GM21381 (cell line): Measurements from ENCODE around the gene FRMD4A.
"Not testable (repeated sequence)": the region's sequence is repeated elsewhere in the genome, so short reads cannot be mapped to it uniquely, and the experiment has no call there.

Source experiments
- ATAC-seq: cut with Tn5 transposase; IDR thresholded peaks from one replicate; pipeline ENCODE4 v1.9.1; 2021; ENCODE audit warnings: mild to moderate bottlenecking, moderate library complexity; ENCODE audit not compliant: unreplicated experiment

The FRMD4A gene

DNA sequence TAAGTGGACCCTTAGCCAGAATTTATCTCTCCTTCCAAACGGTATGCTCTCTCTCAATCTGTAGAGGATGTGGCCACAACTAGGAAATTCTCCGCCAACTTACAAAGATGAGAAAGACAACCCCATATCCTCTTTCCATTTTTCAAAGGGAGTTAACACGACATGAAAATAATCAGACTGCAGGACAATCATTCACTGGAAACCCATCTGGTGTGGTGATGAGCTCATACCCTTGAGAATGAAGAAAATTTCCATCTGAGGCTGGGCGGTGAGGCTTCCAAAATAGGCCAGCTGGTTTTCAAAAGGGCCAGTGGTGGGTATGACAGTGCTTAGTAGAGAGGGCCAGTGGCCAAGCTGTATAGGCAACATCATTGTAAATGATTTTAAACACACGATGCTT, 369.6 kb downstream of the FRMD4A start:
- ATAC-seq = no peak

DNA sequence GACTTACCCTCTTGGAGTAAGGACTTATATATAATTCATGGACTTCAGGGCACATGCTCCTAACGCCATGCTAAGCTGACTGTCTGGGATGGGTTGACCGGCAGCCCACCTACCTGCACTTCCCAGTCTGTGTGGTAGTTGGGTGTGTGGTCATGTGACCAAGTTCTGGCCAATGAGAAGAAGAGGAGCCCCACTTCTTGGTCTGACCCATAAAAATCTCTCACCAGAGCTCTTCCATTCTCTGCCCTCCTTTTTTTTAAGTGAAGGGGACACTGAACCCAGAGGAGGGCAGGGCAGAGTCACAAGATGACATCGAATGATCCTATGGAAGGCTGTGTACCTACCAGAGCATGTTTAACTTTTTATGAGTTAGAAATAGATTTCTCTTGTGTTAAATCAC, 370.1 kb downstream of the FRMD4A start:
- ATAC-seq = no peak

DNA sequence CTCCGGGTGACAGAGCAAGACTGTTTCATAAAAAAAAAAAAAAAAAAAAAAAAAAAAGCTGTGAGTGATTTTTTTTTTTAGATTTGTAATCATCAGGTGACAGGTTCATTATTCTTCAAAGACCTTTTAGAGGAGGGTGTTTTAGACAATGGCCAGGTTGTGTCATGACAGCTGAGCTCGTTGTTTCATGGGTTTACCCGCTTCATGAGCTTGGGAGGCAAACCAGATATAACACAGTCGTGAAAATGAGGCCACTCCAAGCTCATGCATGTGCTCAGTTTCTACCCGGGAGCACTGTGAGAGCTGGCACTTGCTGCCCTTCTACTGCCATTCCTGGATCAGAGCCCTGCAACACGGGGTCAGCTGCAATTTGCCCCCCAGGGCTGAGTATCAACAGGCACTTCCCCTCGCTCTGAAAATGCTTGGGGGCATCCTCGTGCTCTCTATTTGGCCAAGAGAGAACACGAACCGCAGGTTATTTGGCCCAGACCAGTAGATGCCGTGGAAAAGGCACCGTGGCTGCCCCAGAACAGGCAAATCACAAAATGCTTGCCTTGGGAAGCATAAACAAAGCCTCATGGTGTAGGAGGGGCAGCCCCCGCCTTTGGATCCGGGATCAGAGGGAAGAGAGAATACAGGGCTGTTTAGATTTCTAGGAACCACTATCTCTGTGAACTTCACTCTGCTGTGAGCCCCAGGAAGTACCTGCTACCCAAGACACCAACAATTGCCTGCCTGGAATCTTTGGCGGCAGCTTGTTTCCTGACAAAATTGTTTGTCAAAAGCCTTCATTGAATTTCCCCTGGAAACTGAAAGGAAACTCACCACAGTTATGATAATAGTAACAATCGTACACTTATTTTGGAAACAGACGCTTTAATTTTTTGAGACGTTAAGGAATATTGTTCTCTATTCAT, 371.0 kb downstream of the FRMD4A start:
- no peak for ATAC-seq

DNA sequence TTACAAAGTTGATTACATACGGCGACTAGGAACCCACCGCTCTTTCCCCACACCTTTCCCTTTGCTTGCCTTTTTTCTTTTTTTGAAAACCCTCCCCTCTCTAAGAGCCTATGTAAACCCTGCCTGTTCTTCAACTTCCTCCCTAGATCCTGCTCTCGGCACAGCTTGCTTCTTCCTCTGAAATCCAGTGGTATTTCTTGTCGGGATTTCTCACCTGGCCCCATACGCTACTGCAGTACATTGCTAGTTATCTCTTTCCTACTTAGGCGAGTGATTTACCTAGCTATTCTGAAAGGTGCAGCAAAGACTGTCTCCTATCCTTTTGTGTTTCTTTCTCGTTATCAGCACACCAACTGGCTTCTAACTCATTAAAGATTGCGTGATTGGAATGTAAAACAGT, 372.9 kb downstream of the FRMD4A start:
- no peak for ATAC-seq

DNA sequence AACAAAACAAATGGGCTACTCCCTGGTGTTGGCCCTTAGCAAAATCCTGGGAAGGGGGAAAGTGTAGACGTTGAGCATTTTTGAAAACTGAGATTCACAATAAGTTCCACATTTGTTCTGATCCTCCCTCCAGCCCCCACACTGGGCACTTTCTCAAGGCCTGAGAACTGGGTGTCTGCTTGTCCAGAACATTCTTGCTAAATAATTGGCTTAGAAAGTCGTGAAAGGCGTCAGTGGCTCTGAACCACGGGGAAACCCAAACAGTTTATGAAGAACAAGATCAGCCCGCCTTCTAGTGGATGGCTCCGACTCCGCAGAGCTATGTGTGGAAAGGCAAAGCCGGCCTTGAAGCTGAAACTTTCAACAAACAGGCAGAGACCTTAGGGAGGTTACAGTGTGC, 373.9 kb downstream of the FRMD4A start:
- ATAC-seq = no peak

DNA sequence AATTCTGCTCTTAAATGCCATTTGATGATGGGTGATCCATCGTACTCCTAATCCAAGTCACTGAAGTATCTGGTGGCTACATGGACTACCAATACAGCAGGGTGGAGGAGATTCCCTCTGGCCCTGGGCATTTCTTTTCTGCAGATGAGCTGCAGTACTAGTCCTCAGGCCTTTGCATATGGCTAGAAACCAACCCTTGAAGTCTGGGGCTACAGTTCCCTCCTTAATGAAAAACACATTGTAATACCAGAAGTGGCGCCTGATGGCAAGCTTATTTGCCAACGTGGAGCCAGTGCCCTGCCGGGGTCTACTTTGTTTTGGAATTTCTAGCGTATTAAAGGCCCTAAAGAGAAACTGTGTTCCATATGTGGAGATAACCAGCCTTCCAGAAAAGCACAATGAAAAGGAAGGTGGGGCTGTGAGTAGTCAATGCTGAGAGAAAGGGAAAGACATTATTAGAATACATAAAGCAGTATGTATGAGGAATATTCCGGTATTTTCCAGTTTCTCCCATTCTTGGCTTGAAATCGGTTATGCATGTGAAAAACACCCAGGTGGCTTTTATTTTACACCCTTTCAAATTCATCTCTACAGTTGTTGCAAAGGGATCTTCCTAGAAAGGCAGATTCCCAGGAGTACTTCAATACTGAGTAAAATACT, 375.2 kb downstream of the FRMD4A start:
- ATAC-seq = no peak

DNA sequence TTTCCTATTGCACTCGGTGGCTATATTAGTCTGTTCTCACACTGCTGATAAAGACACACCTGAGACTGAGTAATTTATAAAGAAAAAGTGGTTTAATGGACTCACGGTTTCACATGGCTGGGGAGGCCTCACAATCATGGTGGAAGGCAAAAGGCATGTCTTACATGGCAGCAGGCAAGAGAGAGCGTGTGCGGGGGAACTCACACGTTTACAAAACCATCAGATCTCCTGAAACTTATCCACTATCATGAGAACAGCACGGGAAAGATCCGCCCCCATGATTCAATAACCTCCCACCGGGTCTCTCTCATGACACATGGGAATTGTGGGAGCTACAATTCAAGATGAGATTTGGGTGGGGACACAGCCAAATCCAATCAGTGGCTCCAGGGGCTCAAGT, 376.5 kb downstream of the FRMD4A start:
- not testable (repeated sequence) for ATAC-seq

DNA sequence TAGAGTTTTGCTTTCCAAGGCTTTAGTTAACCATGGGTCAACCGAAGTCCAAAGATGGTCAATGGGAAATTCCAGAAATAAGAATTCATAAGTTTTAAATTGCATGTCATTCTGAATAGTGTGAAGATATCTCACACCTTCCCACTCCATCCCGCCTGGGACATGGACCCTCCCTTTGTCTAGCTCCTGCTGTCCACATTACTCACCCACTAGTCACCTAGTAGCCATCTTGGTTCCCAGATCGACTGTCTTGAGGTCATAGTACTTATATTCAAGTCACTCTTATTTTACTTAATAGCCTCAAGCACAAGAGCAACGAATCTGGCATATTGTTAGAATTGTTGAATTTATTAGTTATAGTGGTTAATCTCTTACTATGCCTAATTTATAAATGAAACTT, 377.4 kb downstream of the FRMD4A start:
- no peak for ATAC-seq

DNA sequence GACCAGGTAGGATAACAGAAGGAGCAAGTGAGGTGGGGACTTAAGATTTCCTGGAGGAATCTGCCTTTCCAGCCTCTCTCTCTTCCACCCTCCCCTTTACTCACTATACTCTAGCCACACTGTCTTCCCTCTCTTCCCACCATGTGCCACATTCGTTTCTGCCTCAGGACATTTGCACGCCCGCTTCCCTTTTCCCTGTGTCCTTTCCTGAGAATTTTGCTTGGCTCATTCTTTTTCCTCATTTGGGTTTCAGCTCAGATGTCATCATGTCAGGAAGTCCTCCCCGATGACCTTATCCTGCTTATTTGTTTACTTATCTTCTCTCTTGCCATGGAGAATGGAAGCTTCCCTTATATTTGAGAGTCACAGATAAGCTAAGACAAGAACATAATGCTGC, 380.2 kb downstream of the FRMD4A start:
- ATAC-seq = no peak

DNA sequence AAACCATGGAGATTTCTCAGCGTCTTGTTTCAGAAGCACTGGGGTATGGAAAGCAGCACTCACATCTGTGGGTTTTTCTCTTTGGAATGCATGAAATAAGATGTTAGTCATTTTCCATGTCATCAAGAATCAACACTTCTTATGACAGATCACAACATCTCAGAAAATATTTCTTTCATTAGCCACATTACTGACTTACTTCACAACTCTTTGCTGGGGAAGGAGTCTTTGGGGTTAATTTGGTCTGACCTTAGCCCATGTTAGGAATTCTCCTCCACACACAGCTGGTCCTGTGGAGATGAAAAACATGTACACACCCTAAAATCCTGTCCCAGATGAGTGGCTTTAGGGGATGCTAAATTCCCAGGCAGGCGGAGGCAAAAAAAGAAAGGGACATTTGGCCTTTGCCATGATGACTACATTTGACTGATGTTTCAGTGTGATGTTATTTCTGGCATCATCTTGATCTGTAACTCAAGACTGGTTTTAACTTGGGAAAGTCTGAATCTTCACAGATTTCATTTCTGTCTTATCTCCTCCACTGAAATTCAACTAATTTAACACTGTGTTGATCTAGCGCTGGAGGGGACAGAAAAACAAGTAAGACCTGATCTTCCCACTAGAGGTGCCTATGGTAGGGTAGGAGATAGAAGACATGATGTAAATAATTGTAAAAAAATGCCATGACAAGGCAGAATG, 380.7 kb downstream of the FRMD4A start:
- ATAC-seq = no peak

DNA sequence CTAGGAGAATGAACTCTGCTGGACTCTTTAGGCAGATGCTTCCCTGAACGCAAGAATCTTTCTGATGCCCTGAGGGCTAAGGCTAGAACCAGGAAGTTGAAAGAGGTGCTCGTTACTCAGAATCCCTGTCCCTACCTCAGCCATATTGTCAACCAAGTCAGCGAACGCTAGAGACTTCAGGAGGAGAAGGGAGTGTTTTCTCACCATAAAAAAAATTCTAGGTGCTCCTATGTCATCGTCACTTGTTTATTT, 384.6 kb downstream of the FRMD4A start:
- ATAC-seq = no peak

DNA sequence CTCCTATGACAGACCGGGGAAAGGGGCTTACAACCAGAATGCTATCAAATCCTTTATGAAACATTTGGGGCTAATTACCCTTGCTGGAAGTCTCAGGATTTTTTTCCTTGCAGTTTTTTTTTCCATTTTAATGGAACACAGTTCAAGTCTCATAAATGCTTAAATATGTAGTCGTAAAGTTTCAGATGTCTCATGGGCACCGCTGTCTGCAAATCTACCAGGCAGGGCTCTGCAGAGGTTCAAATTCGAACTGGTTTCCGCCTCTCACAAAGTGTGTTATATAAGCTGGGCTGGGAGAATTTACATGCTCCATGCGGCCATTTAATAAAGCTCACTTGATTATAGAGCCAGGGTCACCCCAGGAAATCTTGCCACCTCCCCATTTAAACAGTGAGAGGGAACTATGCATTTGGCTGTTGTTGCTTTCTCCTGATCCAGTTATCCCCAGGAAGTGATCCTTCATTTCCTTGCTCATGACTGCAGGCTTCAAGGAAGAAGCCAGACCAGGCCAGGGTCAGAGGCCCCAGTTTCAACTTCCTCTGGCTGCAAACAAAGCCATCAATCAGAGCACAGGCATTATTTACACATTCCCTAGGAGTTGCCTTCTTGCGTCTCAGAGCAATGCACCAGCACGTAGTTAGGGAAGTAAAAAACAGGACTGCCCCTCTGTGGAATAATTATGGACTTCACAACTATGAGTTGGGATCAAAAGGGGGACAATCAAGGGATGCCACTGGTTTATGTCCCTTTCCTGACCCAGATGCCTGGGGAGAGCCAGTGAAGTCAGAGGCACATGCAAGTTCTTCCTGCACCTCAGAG, 385.1 kb downstream of the FRMD4A start:
- no peak for ATAC-seq

DNA sequence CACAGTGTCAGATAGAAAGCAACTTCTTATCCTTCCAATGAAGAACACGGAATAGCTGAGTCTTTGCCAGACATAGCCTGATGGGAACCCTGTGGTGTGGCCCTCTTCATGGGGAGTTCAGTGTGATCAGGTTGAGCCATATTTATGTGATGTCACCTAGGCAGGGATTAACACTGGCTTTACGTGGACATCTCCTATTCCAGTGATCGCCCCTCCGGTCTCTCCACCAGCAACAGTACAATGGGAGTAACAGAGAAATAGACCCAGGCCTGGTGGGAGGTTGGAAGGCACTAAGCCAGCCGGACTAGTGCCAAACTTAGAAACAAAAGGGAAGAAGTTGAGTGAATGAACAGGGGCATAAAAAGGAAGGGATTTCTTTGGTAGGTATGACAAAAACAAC, 385.9 kb downstream of the FRMD4A start:
- no peak for ATAC-seq

DNA sequence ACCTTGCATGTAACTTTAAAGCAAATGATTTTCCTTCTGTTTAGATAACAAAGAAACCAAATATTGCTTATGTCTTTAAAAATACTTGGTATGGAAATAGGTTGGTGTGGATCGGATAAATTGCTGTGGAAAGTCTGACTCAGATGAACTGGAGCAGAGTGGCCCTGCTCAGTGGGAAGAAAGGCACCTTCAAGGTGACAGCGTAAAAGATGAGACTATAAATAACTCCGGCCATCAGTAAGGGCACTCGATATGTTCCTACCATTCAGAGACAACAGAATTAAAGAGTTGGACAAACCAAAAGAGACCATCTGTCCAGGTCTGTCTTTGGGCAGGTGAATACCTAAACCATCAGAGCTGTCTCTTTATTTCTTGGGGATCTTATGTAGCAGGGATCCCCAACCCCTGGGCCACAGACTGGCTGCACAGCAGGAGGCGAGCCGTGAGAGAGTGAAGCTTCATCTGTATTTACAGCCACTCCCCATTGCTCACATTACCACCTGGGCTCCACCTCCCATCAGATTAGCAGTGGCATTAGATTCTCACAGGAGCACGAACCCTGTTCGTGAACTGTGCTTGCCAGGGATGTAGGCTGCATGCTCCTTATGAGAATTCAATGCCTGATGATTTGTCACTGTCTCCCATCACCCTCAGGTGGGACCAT, 386.9 kb downstream of the FRMD4A start:
- ATAC-seq = no peak

DNA sequence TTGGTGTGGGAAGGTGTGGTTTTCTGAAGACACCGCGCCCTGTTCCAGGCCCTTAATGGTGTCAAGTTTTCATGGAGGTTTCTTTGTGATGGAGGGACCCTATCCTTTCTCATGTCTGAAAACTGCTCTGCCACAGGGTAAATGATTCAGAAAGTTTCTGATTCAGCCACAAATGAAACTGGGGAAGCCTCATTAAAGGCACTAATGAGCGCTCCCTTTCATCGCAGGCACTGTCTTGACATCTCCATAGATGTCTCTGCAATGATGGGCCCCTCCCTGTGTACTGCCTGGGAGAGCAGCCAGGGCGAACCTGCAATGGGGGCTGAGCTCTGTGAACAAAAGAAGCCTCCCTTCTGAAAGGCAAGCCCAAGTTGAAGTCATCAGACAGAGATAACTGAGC, 388.7 kb downstream of the FRMD4A start:
- ATAC-seq = no peak

DNA sequence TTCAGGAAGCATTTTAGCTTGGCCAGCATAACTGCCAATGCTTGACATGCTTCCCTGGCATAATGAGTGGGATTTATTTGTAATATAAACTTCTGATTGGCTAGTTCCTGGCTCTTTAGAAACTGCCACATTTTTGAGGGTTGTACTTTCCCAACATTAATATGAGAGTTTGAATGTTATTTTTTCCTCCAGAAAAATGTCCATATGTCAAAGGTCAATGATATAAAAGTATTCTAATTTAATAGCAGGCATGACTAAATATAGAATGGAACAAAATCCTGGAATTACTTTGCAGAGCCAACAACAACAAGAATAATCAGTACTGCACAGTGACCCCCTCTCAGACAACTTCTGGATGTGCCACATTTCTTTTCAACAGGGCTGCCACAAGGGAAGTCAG, 391.3 kb downstream of the FRMD4A start:
- no peak for ATAC-seq

DNA sequence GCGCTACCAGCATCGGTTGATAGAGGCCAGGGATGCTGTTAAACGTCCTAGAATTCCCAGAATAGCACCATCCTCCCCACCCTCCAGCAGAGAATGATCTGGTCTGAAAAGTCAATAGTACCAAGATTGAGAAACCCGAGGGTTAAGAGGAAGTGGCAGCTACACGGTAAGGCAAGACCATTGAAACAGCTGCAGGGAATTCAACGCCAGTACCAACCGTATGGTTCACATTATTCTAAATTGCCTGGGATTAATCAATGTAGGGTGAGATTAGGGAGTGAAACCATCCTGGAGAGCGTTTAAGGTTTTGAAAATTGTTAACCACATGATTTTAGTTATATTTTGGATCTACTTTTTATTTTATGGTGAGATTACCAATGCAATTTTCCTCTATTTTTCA, 391.8 kb downstream of the FRMD4A start:
- ATAC-seq = no peak

DNA sequence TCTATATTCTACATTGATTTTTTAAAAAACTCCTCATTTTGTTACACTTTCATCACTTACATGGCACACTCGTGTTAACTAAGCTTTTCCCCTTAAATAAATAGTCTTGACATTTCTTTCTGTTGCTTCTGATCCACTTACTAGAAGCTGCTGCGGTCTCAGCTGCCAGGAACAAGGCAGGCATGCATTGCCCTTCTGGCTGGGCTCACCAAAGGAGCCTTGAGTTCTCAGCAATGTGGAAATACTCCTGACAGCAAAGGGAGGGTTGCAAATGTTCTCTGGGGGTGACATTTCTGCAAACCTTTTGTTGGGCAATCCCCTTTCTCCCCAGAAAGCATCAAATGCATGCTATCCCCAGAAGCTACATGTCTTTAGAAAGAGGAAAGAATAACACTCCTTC, 393.9 kb downstream of the FRMD4A start:
- ATAC-seq = no peak

DNA sequence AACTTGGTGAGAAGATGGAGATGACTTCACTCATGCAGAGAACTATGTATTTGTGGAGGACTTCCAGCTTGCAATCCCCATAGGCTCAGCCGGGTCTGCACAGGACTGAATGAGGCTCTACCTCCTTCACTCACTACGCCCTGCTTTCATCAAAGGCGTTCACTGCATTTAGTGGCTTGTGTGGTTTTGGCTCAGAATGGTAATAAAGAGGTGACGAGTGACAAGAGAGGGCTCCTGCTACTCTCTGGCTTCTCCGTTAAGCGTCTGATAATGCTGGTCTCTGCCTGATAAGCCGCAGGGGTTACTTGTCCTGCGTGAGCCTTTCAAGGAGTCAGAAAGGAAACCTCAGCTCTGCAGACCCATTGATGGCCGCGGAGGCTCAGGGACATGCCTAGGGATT, 400.6 kb downstream of the FRMD4A start:
- no peak for ATAC-seq

DNA sequence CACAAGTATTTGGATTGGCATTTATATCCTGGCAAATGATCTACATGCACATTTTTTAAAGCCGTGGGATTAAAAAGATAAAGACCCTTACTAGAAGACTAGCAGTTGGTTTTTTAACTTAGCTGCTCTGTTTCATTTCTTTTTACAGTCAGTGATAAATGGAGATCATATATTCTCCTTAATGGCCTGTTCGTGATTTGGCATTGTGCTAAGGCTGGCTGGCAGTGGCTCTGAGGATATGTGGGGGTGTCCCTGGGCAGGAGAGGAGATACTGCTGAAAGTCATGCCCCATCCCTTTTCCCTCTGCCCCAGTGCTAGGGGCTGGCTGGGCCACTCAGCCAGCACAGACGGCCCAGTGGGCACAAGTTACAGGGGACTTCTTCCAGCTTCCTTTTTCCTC, 402.3 kb downstream of the FRMD4A start:
- ATAC-seq = no peak
